ENCODE results near the gene CYTL1.
"Not testable (repeated sequence)": the region's sequence is repeated elsewhere in the genome, so short reads cannot be mapped to it uniquely, and the experiment has no call there.

Gene CYTL1

DNA sequence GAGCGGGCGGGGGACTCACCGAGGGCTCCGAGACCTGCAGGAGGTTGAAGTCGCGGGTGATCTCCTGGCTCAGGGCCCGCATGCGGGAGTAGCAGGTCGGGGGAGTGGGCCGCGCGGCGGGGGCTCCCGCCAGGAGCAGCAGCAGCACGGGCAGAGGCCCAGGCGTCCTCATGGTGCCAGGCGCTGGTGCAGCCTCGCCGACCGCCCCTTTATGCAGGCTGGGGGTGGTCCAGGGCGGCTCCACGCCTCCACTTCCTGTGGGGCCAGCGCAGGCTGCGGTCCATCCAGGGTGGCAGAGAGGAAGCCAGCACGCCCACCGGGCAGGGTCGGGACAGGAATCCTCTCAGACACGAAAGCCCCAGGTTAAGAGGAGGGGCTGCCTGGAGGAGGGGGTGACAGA is at the start of gene CYTL1:
TSS of gene CYTL1 (minus strand) at position 185 of the 400 bp plus-strand sequence. CDS start at position 172, 13 bp downstream.
- DNase-seq: no peak

DNA sequence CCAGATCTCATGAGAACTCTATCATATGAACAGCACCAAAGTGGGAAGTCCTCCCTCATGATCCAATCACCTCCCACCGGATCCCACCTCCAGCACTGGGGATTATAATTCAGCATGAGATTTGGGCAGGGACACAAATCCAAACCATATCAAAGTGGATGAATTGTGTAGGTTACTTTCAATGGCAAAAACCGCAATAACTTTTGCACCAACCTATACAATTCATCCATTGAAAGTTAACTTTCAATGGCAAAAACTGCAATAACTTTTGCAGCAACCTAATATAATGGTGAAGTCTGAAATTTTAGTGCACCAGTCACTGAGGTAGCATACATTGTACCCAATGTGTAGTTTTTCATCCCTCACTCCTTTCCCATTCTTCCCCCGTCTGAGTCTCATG is 48.6 kb upstream of the CYTL1 start:
- DNase-seq: no peak

GRCh38 chr4:5066968-5067367 is 47.7 kb upstream of the CYTL1 start:
- not testable (repeated sequence) for DNase-seq

- DNase-seq: no peak
Measured at GRCh38 chr4:5066101-5066500, 46.8 kb upstream of the CYTL1 start.

DNA sequence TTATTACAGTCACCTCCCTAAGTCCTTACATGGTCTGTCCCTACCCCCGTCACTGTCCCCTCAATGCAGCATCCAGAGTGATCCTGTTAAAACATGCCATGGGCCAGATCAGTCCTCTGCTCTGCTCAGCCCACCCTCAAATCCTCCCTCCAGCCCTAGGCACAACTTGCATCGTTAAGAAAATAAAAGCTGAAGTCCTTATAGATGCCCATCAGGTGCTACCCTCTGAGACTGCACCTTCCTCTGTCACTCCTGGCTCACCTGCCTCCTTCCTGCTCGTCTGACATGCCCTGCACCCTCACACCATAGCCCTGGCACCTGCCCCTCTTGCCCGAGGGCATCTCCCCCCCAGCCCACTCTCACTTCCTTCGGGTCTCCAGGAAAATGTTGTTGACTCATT is 36.2 kb upstream of the CYTL1 start:
- DNase-seq: no peak

DNA sequence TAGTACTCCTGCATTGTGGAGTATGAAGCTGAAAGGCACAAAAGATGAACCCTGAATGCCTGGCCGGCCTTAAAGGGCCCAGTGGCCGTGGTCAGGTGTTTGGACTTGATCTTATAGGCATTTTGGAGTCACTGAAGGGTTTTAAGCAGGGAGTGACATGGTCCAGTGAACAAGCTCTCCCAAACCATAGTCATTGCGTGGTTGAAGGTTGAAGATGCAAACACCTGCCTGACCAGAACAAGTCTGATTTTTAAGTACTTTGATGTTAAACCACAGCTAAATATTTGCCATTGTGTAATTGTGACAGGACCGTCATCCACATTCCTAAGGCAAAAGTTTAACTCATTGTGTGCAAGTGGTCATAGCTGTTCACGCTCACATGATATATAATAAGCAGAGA is 35.3 kb upstream of the CYTL1 start:
- no peak for DNase-seq

DNA sequence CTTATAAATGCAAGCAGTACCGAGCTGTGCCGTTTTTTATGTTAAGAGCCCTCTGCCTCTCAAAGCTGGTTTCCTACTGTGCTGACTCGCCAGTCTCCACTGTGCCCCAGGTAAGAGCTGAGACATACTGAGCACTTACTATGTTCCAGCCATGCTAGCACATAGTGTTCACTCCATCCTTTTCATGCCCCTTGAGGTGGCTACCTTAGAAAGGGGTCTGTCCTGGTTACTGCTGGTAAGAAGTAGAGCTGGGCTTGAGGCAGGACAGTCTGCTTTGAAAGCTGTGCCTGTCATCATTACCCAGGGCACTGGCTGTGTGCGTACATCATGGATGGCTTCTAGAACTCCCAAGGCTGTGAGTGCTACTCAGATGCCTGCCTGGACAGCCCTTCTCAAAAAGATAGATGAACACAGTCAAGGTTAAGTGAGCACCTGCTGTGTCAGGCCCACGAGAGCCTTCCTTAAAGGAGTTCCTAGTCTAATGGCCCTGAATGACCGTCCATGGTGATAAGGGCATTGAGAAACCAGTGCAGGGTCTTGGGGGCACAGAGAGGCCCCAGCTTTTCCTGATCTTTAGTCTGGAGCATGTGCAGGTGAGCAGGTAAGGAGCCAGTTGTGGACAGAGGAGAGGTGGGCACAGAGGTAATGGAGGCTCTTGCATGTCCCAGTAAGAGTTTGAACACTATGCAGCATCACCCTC is 33.6 kb upstream of the CYTL1 start:
- DNase-seq: no peak

DNA sequence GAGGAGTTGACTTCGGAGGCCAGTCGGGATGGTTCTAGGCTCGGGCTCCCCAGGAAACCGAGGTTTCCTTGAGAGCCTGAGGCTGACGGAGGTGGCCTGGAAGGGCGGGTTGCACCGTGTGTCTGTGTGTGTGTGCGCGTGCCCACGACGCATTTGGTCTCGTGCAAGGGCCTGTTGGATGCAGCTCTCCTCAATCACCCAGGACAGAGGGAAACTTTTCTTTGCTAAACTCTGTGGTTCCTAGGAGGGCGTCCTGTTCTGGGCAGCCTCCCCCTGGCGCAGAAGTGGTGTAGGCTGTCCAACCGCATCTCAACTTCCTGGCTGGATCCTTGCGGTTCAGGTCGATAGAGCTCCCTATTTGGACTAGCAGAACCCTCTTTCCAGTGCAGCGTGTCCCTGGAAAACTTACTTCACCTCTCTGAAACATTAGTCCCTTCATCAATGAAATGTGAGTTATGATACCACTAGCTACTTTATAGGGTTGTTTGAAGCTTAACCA is 33.0 kb upstream of the CYTL1 start:
- no peak for DNase-seq

DNA sequence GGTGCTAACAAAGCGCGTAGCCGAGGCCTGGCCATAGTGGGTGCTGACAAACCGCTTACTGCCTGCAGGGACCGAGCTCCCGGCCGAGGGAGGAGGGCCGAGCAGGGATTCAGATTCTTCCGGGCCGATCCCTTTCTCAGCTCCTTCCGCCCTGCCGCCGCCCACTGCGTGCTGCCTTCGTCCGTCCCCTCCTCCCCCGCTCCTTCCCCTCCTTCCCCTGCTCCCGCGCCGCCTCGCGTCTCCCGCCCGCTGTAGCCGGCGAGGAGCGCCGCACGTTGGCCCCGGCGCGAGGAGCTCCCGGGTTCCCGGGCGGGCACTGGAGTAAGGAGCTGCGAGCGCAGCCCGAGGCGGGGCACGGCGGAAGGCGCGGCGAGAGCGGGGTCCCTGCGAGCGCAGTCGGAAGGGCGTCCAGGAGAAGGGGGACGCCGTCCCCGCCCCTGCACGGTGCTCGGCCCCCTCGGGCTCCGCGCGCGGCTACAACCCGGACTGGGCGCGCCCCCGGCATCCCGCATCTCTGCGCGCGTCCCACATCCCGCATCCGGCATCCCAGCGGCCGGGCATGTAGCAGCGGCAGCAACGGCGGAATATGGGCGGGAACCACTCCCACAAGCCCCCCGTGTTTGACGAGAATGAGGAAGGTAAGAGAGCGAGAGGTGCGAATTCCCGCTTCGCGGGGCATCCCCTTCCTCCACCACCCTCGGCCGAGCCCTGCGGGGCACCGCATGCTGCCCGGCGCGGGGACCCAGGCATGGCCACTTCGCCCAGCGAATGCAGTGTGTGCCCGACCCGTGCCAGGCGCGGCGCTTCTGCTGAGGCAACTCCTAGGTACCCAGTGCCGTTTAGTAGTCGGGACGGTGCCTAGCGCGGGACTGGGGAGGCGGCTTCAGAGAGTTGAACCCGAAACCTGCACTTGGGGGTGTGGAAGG is 32.3 kb upstream of the CYTL1 start, which contains the start of gene STK32B:
TSS of gene STK32B (plus strand) at position 203 of the 926 bp plus-strand sequence.
- no peak for DNase-seq

DNA sequence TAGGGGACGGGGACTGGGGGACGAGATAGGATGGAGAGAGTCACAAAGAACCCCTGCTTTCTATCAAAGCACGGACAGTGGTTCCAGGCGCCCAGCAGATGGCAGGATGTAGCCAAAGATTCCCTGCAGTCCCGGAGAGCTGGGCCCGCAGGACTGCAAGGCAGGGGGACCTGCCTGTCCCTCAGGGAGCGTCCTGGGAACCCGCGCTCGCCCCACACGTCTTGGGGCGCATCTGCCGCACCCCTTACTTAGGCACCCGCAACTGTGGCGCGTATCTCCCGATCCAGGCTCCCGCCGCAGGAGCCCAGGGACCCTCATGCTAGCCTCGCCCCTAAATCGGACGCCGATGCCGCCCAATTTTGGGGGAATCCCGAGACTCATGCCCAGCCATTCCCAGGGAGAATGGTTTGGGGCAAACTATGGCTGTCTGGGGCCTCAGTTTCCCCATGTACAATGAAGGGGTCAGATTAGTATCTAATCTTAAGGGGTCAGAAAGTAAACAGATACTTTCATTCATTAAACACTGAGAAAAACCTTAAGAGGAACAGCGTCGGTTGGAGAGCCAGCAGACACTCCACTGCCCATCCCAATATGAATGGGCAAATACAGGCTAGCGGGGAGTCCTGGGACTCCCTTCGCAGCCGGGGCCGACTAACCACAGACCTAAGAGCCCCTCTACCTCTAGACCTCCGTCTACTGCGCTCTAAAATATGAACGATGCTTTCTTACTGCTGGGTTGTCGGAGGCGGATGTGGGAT is 31.4 kb upstream of the CYTL1 start:
- DNase-seq: no peak

GRCh38 chr4:5048721-5049120 is 29.5 kb upstream of the CYTL1 start:
- no peak for DNase-seq

GRCh38 chr4:5045097-5045496 is 25.8 kb upstream of the CYTL1 start:
- DNase-seq: no peak

DNA sequence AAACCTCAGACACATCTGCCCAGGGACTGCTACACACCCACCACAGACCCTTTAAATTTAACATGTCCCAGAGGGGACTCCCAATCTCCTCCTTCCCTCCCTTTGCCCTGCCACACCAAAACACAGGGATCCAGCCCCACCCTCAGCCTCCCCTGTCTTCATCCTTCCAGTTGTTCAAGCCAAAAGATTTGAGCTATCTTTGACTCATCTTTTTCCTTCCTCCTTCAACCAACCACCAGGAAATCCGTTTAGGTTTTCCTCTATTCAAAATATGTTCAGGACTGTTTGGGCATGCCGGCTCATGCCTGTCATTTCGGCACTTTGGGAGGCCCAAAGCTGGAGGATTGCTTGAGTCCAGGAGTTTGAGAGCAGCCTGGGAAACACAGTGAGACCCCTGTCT is 25.1 kb upstream of the CYTL1 start:
- DNase-seq: no peak

GRCh38 chr4:5043579-5043978 is 24.3 kb upstream of the CYTL1 start:
- DNase-seq: no peak

- DNase-seq: no peak
Measured at GRCh38 chr4:5041699-5042098, 22.4 kb upstream of the CYTL1 start.

- no peak for DNase-seq
Measured at GRCh38 chr4:5040856-5041620, 21.8 kb upstream of the CYTL1 start.

DNA sequence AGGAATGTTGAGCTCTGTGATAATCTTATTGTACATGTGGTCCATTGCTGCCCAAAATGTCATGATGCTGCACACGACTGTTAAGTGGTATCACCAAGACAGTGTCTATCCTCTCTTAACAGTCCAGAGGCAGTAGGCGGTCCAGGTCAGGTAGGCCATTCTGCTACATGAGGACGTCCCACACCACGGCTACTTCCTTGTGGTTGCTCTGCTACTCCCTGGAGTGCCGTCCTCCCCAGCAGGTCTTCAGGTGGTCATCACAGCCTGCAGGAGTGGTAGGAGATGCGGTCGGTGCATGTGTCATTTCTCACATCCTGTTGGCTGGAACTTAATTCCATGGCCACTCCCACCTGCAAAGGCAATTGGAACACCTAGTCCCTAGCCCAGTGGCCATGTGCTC is 20.5 kb upstream of the CYTL1 start:
- DNase-seq: no peak

DNA sequence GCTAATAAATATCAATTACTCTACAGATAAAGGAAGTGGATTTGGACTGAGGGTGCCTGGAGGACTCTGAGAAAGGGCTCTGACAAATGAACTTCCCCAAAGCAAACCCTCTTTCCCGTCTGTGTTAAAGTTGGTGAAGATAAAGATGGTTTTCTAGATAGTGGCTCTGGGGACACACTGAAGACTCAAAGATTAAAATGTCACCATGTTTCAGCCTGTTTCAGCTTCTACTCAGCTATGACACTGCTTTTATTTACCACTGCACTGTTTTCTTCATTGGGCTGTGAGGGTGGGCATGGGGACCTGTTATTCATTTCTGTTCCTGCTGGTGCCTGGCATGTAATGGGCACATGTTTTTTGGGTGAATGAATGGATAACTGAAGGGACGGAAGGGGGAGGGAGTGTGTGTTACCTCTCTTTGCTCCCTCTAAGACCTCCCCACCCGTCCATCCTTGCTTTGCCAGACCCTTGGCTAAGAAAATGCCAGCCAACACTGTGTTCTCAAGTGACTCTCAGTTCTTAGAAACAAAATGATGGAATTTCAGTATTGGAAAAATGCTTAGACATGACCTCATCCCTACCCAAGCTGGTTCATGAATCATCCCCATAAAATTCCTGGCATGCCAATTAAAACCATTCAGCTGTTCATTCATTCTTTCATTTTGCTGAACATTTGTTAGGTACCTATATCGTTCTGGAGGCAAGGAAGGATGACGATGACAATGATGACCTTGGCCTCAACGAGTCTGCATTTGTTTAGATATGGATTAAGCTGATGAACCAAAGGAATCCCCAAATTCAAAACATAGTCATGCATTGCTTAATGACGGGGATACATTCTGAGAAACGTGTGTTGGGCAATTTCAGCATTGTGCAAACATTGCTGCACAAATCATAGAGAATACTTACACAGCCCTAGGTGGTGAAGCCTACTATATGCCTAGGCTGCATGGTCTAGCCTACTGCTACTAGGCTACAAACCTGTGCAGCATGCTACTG is 18.6 kb upstream of the CYTL1 start:
- no peak for DNase-seq

DNA sequence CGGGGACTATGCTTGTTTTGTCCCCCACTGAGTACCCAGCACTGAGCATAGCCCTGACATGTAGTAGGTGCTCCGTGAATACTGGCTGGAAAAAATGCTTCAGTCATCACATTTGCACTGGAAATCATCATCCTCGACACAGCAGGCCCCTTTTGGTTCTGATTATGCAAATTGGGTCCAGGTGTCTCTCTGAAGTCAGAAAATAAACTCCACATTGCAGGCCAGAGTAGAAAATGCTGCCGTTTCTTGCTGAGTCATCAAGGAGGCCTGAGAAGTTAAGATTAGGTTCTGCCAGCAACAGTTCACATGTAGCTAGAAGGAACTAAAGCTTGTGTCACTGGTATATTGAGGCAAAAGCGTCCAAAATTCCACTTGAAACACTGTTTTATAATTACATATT is 17.0 kb upstream of the CYTL1 start:
- DNase-seq: no peak

- no peak for DNase-seq
Measured at GRCh38 chr4:5034206-5034605, 14.9 kb upstream of the CYTL1 start.

DNA sequence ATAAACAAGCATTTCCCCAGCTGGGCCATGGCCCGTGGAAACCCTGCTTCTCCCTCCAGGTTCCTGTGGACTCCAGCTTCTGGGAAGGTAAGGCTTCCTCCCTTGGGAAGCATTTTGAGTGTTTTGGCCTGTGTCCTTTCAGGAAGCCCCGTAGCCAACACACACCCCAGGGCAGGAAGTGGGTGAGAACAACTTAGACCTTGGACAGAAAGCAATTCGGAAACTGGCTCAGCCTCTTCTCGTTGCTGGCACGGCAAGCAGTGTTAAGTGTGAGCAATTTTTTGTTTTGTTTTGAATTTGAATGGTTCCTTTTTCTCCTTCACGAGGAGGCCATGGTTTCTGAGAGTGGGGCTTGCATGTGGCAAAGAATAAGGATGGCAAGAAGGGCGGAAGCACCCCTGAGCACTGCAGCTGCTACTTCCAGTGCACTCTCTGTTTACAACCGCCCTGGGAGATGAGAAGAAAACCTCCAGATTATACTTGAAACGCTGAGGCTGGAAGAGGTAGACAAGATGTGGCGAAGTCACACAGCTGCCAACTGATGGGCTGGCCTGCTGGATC is 14.1 kb upstream of the CYTL1 start:
- no peak for DNase-seq

All from SHP77 treated with DMSO at 0.1 percent for 48 hours (cell line).